Ishikawa (cell line): Measurements from ENCODE around the gene OMD.

ENCODE experiments used
- CREB1 ChIP-seq: IDR thresholded peaks from 2 replicates; pipeline ENCODE4 v1.6.1; 2012; ENCODE audit warnings: low read depth
- EP300 ChIP-seq: IDR thresholded peaks from 2 replicates; pipeline ENCODE4 v1.6.1; 2012; ENCODE audit warnings: borderline replicate concordance
- RAD21 ChIP-seq: IDR thresholded peaks from 2 replicates; pipeline ENCODE4 v1.6.1; 2012; ENCODE audit warnings: low read depth
- TEAD4 ChIP-seq: IDR thresholded peaks from 2 replicates; pipeline ENCODE4 v1.6.1; 2012
- TF ChIP-seq, protein P1 (sequence below): IDR thresholded peaks from 2 replicates; pipeline ENCODE4 v1.6.1; 2012; ENCODE audit warnings: low read depth, mild to moderate bottlenecking
- TF ChIP-seq, protein P2 (sequence below): IDR thresholded peaks from 2 replicates; pipeline ENCODE4 v1.6.1; 2012

DNA sequence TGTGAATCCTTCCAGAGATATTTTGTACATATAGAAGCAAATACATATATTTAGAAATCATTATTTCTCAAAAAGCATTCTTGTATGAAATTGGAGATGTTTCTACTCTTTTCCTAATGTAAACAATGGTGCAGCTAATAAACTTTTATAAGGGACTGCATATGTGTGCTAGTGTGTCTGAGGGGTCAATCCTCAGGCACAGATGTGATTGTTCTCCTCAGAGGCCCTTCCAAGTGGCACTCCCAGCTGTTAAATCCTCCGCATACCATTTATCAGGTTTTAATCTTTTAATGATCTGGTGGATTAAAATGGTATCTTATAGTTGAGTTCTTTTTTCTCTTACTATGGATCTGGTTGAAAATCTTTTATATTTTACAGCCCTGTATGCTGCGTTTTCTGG is 5.6 kb upstream of the OMD start:
- TF ChIP-seq EP300 (no peak), CREB1 (no peak), TEAD4 (no peak), RAD21 (no peak)
- TF ChIP-seq, protein P1, sequence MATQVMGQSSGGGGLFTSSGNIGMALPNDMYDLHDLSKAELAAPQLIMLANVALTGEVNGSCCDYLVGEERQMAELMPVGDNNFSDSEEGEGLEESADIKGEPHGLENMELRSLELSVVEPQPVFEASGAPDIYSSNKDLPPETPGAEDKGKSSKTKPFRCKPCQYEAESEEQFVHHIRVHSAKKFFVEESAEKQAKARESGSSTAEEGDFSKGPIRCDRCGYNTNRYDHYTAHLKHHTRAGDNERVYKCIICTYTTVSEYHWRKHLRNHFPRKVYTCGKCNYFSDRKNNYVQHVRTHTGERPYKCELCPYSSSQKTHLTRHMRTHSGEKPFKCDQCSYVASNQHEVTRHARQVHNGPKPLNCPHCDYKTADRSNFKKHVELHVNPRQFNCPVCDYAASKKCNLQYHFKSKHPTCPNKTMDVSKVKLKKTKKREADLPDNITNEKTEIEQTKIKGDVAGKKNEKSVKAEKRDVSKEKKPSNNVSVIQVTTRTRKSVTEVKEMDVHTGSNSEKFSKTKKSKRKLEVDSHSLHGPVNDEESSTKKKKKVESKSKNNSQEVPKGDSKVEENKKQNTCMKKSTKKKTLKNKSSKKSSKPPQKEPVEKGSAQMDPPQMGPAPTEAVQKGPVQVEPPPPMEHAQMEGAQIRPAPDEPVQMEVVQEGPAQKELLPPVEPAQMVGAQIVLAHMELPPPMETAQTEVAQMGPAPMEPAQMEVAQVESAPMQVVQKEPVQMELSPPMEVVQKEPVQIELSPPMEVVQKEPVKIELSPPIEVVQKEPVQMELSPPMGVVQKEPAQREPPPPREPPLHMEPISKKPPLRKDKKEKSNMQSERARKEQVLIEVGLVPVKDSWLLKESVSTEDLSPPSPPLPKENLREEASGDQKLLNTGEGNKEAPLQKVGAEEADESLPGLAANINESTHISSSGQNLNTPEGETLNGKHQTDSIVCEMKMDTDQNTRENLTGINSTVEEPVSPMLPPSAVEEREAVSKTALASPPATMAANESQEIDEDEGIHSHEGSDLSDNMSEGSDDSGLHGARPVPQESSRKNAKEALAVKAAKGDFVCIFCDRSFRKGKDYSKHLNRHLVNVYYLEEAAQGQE: no peak
- TF ChIP-seq, protein P2, sequence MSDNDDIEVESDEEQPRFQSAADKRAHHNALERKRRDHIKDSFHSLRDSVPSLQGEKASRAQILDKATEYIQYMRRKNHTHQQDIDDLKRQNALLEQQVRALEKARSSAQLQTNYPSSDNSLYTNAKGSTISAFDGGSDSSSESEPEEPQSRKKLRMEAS: no peak
